ENCODE measurements around the gene TEX14. TPM values are rescaled to one million over a fixed set of nuclear protein-coding genes. Genes with fewer than 3 reads are reported as not detected.

The TEX14 gene
- total and polyA plus RNA-seq, 8 donors = 0.03 to 0.59 (median 0.20) TPM

GRCh38 chr17:58728798-58729197, 37.0 kb upstream of the TEX14 start:
- no peak for ATAC-seq
- no peaks in the 10 kb centered on the region for H3K27me3 ChIP-seq
- intact Hi-C loops (cut with DNase I) = no loop called here
- FAIRE-seq = no peak
- TF ChIP-seq CTCF (IDR thresholded peaks at IDR 0.05) = no peak
- H3K4me1 ChIP-seq = no peaks in the 10 kb centered on the region
- 44 to 71% methylated on average over 1 of the region's 1 CpG for WGBS, 2 donors
- no peak overlapping the region for H3K4me3 ChIP-seq
- H3K9me3 ChIP-seq = no peaks in the 10 kb centered on the region
- DNase-seq = no peak
- no peaks in the 10 kb centered on the region for H3K36me3 ChIP-seq
- no peak overlapping the region for H3K27ac ChIP-seq

GRCh38 chr17:58722696-58723095, 30.9 kb upstream of the TEX14 start:
- DNase-seq (no peak), FAIRE-seq (no peak), ATAC-seq (no peak)
- intact Hi-C loops (cut with DNase I) = no loop called here
- no peaks in the 10 kb centered on the region for H3K4me1 ChIP-seq
- peaks cover 0 to 3% (median 2%) of the 10 kb centered on the region in 3 donors for H3K36me3 ChIP-seq
- no peak for TF ChIP-seq CTCF (IDR thresholded peaks at IDR 0.05)
- H3K9me3 ChIP-seq = no peaks in the 10 kb centered on the region
- WGBS, 2 donors = 96 to 97% methylated on average over 2 of the region's 2 CpGs
- no peak overlapping the region for H3K4me3 ChIP-seq
- no peaks in the 10 kb centered on the region for H3K27me3 ChIP-seq
- H3K27ac ChIP-seq = no peak overlapping the region

- FAIRE-seq (no peak), DNase-seq (no peak), ATAC-seq (no peak)
- 81% methylated on average over 1 of the region's 1 CpG for WGBS, 2 donors
- no peaks in the 10 kb centered on the region for H3K27me3 ChIP-seq
- H3K9me3 ChIP-seq = no peaks in the 10 kb centered on the region
- H3K4me3 ChIP-seq = no peak overlapping the region
- H3K4me1 ChIP-seq = no peaks in the 10 kb centered on the region
- peaks cover 0 to 3% (median 2%) of the 10 kb centered on the region in 3 donors for H3K36me3 ChIP-seq
- no peak overlapping the region for H3K27ac ChIP-seq
- intact Hi-C loops (cut with DNase I) = no loop called here
- no peak for TF ChIP-seq CTCF (IDR thresholded peaks at IDR 0.05)
Measured at GRCh38 chr17:58722274-58722673, 30.4 kb upstream of the TEX14 start.

GRCh38 chr17:58710948-58711552, 19.2 kb upstream of the TEX14 start:
- 47 to 53% methylated on average over 4 of the region's 4 CpGs for WGBS, 2 donors
- TF ChIP-seq CTCF (IDR thresholded peaks at IDR 0.05) = peak in 3 of 4 donors; percentile 46 to 60 (median 59)
- intact Hi-C loops (cut with DNase I) = loop anchor here in 1 of 3 donors (10.0 kb wide), 1 partner anchor 294 kb away; no protein-coding TSS in a partner anchor
- H3K9me3 ChIP-seq = no peaks in the 10 kb centered on the region
- no peaks in the 10 kb centered on the region for H3K27me3 ChIP-seq
- no peaks in the 10 kb centered on the region for H3K4me1 ChIP-seq
- DNase-seq (peak in 2 of 6 donors; percentile 19 to 30), FAIRE-seq (peak; percentile 90), ATAC-seq (peak in 2 of 4 donors; percentile 57 to 63)
- H3K27ac ChIP-seq = no peak overlapping the region
- no peak overlapping the region for H3K4me3 ChIP-seq
- H3K36me3 ChIP-seq = no peaks in the 10 kb centered on the region

GRCh38 chr17:58706351-58707140, 14.7 kb upstream of the TEX14 start:
- WGBS, 2 donors = 70 to 79% methylated on average over 3 of the region's 3 CpGs
- H3K36me3 ChIP-seq = no peaks in the 10 kb centered on the region

More at GRCh38 chr17:58706351-58707140, 14.7 kb upstream of the TEX14 start:
- ATAC-seq (no peak), FAIRE-seq (no peak), DNase-seq (no peak)
- intact Hi-C loops (cut with DNase I) = no loop called here
- no peak for TF ChIP-seq CTCF (IDR thresholded peaks at IDR 0.05)
- no peaks in the 10 kb centered on the region for H3K9me3 ChIP-seq
- H3K27ac ChIP-seq = no peak overlapping the region
- no peaks in the 10 kb centered on the region for H3K4me1 ChIP-seq
- no peaks in the 10 kb centered on the region for H3K27me3 ChIP-seq
- H3K4me3 ChIP-seq = no peak overlapping the region

Measured in pancreas (tissue), 10 donors.